Amniotic stem cell (primary cell): Measurements from ENCODE around the gene CXCL5.
"Not testable (repeated sequence)": the region's sequence is repeated elsewhere in the genome, so short reads cannot be mapped to it uniquely, and the experiment has no call there.

Source experiments
- DNase-seq: peaks from one replicate; lab custom pipeline; 2025; lab: John Stamatoyannopoulos, UW

Gene CXCL5

DNA sequence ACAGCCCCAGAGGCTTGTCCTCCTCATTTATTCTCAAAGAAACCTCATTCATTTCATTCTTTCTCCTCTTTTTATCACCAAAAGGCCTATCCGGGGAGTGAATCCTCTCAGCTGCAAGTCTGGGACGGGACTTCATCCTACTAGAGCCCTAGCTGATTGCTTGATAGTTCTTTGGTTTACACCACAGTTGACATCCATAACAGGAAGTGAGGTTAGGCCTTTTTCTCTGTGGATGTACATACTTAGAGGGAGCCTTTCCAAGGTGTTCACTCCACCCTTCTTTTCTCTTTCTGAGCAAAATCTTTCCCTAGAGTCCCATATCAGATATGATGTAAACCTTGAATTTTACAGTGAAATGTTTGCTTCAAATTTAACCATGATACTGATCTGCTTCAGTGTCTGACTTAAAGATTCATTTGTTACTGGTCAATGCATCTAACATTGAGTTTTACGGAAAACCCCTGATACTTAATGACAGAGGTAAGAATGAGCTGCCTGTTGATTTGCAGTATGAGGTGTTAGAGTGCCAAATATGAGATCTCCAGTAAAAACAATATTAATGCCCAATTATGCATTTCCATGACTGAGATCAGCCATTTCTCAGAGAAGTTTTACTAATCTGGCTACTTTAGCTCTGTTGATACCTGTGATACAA is 16.8 kb upstream of the CXCL5 start:
- no peak for DNase-seq

DNA sequence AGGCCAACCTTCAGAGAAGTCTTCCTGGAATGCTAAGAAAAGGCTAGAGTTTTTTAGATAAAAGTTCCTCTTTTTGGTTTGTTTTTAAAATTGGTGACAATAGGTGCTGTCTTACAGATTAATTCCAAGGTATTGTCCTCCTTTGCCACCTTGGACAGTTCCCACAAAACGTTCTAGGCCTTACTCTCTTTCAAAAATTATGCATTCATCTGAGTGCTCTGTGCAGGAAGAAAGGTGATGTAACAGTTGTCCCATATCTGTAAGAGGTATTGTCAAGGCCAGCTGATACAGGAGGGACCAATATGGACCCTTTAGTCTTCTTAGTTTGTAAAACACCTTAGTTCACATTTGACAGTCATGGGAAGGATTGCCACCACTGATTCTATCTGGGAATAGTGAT is 15.9 kb upstream of the CXCL5 start:
- no peak for DNase-seq

DNA sequence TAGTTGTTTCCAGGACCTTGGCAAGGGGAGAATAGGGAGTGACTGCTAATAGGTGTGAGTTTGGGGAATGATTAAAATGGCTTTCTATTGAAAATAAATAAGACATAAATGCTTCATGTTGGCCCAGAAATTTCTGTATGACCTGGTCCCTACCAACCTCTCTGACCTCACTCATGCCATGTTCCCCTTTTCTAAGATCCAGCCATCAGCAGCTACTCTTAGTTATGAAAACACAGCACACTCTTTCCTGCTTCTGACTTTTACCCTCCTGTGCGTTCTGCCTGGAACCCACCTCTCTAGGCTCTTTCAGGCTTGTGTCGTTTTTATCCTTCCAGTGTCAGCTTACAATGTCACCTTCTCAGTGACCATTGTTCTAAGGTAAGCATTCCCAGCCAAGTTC is 14.8 kb upstream of the CXCL5 start:
- no peak for DNase-seq

DNA sequence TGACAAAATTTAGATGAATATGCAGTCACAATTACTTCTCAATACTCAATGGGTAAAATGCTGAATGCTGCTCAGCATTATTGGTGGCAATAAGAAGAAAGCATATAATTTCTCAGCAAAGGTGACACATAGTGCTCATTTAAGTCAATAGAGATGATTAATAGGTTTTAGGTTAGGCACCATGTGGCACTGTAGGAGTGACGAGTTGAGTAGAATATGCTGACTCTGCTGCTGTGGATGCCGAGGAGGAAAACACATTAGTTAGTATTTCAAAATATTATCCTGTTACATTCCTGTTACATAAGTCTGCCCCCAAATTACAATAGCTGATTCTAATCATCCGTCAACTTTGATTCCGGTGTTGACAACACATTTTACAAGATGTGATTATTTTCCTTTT is 13.7 kb upstream of the CXCL5 start:
- no peak for DNase-seq

DNA sequence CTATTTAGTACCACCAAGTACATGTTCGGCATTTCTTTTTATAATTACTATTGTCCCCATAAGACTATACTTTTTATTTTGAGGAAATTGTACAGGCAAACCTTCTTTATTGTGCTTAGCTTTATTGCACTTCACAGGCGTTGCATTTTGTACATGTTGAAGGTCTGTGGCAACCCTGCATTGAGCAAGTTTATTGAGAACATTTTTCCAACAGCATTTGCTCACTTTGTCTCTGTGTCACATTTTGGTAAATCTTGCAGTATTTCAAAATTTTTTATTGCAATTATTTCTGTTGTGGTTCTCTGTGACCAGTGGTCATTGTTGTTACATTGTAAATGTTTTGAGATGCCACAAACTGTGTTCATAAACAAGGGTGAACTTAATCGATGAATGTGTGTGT is 10.8 kb upstream of the CXCL5 start:
- DNase-seq: no peak

DNA sequence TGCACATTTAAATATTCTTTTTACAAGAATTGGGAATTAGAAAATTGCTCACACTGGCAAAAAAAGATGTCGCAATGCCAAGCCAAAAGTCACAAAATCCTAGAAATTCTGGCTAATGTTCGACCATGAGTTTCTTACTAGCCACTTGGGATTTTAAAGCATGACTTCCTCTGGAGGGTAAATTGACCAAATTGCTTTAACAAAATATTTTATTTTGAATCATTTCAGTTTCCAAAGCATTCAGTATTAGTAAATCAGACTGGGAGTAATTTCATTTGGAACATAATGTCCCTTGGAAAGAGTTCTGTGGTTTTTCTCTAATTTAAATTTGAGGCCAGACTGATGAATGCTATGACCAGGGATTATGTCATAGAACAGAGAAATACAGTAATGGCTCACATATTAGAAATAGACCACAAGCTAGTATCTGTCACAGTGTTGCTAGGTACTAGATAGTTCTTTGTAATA is 7.6 kb upstream of the CXCL5 start:
- DNase-seq: no peak

DNA sequence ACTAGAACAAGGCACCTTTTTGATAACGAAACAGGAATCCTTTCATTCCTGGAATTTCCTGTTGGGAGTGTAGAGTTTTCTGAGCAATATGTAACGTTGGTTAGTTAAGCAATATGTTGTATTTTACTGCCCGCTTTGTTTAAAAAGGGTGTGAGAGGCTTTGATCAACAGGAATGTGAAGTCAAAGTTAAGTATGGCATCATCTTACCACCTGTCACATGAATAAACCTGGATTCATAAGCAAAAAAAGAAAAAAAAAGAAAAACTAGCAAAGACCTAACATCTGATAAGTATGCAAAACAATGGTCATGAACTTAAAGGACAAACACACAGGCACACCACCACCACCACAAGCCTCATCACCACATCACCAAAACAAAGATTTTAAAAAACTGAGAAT is 7.1 kb upstream of the CXCL5 start:
- no peak for DNase-seq

DNA sequence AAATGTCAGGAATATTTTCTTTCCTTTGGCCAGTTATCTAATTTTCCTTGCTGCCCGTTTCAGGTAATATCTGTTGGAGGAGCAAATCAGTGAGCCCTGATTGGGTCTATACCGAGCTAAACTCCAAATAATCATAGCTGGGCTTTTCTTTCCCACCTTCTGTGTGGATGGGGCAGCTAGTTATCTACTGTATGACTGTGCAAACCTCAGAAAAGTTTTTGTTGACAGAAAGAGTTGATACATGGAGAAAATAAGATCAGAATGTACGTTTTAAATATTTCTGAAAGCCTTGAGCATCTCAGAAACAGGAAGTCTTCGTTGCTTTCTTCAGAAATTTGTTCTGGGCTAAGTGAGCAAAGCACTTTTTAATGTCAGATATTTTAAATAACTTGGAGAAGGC is 6.2 kb upstream of the CXCL5 start:
- no peak for DNase-seq

DNA sequence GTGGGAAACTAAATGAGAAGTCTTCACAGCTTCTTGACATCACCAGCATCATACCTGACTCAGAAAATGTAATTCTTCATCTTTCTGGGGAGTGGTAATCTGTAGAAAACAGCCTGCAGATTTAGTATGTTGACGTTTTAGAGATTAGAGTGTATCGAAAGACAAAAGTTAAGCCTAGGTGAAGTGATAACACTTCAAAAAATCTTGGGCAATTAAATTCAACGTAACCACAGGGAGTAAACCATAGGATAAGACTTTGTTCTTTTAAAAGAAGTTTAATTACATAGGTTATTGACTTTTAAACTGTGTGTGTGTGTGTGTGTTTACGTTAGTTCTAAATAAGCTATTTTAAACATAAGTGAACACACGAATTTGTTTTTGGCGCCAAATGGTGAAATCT is 1.8 kb upstream of the CXCL5 start:
- no peak for DNase-seq

DNA sequence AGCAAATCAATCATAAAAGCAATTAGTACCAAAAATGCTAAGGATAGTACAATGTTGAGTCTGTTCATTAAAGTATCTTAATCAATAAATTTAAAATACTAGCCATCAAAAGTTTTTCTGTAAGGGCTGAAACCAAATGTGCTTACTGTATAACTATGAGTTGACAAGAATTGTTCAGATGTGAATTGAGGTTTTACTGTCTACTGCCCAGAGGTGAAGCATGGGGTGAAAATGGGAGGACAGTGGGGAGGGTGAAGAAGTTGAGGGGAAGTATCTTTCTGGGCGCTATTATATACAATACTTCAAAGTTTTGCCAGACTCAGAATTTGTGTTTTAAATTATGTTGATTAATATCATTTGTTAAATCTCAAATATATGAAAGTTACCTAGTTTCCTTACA is 6.4 kb downstream of the CXCL5 start:
- DNase-seq: no peak

DNA sequence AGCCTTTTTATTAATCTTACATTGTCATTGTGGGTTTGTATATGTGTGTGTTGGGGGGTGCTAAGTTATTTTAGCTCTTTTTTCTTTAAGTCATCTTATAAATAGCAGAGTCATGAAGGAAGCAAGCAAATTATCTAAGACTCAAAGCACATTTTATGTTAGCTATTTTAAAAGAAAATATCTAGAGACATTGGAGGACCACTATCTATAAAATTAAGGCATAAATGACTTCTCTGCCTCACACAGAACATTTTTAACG is 6.8 kb downstream of the CXCL5 start:
- DNase-seq: no peak

DNA sequence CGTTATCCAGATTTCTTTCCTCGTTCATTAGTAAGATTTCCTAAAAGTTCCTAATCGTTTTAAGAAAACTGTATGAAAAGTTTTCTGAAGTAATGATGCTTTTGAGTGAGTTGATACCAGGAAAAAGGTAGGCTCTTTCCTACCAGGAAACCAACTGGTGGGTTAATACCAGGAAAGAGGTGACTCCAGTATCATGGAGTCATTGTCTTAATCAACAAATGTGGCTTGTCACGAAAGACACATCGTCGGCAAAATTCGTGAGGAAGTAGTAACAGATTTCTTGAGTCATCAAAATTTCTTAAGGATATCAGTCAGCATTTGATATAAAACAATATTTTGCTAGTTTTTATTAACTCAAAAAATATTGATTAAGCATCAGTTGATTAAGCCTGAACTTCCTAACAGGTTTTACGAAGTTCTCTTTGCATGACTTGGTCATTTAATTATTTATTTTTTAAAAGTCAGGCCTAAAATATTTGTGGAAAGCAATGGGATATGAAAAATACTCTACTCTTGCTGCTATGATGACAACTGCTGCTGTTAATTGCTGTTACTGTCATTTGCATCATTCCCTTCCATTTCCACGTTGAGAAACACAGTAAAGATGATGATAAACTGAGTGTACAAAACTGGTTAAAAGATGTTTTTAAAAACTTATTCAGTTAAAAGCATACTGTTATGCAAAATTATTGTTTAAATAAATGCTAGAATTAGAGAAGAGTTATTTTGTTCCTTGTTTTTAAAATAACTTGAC is 7.3 kb downstream of the CXCL5 start:
- no peak for DNase-seq

DNA sequence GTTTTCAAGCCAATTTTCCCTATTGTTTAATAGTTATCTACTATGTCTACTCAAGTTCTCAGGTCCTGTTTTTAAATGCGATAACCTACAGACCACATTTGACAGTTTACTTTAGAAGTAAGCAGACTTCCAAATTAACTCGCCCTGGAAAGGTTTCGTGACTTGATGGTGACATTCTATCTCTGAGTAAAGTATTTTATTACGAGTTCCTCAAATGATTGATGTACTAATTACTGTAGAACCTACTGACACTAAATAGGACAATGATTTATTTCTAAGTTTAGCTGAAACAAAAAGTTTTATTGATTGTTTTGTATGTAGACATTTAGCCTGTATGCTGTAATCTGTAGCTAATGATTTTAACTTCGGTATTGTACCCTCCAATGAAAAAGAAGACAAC is 8.5 kb downstream of the CXCL5 start:
- DNase-seq: no peak

DNA sequence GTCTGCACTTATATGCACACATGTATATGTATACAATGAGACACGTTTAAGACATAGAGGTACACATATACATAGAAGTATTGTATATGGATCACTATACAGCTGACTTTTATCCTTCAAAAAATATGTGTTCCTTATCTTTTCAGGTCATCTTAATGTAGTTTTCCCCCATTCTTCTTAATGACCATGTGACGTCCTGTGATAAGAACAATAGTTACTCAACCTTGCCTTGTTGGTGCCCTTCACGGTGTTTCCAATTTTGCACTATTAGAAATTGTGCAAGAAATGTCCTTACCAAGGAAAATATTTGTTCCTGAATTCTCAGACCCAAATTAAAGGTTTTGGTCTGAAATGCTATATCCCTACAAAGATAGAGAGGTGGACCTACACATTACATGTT is 9.4 kb downstream of the CXCL5 start:
- no peak for DNase-seq

DNA sequence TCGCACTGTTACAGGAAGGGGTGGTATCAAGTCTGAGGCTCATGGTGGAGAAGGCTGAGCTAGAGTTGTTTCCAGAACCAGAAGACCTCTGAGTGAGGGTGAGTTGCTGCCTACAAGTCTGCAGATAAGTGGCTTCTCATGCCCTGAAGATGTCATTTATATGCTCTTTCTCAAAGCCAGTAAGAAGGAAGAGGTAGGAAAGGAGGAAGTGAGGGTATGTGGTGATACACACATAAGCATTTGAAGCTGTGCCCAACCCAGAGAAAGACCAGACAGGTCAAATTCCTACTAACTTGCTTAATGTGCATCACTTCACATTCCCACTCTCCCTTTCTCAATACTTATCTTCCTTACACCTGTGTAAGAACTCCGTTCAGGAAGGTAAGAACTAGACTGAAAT is 10.4 kb downstream of the CXCL5 start, which contains the start of gene PPBP:
Gene PPBP, minus strand, starts transcription at position 130 of the 400 bp plus-strand sequence. Its CDS starts 87 bp downstream, at position 43.
- no peak for DNase-seq

DNA sequence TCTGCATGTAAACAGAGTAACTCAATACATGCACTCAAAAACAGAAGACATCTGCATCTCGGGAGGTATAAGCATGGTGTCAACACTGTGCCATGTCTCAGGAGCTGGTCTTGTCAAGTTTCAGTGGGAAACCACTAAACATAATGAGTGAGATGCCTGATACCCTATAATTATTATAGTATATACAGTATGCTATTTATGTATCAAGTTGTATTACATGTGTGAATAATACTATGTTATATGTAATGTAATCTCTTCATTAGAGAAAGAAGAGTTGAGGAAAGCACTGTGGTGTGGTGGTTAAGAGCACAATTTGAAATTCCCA is 13.0 kb downstream of the CXCL5 start:
- no peak for DNase-seq

DNA sequence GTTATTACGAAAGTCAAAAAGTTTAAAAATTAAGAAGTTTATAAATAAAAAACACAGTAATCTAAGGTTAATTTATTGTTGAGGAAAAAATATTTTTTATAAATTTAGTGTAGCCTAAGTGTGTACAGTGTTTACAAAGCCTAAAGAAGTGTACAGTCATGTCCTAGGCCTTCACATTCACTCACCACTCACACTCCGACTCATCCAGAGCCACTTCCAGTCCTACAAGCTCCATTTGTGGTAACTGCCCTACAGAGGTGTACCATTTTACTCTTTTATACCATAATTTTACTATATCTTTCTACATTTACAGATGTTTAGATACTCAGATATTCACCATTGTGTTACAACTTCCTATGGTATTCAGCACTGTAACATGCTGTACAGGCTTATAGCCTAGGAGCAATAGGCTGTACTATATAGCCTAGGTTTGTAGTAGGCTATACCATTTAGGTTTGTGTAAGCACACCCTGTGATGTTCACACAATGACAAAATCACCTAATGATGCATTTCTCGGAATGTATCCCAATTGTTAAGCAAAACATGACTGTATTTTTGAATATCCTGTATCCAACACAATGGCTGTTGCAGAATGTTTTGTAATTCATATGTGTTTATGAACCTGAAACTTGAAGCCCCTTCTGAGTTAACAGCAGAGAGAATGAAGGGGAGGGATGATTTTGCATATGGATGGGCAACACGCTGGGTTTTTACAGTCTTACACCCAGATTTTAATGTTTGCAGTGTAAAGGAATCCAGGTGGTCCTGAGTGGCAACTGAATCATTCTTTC is 13.5 kb downstream of the CXCL5 start:
- no peak for DNase-seq

DNA sequence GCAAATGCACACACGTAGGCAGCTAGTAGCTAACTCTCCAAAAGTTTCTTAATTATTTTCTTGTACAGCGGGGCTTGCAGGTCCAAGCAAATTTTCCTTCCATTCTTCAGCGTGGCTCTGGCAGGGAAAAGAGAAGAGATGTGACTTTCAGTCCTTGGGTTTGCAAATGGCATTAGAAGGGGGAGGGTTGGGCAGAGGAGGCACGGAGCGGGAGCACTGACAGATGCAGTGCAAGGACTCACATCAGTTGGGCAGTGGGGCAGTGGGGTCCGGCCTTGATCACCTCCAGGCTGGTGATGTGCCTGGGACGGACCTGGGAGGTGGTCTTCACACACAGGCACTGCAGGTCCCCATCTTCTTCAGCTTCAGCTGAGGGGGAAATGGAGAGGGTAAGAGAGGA is 17.3 kb downstream of the CXCL5 start:
- not testable (repeated sequence) for DNase-seq

DNA sequence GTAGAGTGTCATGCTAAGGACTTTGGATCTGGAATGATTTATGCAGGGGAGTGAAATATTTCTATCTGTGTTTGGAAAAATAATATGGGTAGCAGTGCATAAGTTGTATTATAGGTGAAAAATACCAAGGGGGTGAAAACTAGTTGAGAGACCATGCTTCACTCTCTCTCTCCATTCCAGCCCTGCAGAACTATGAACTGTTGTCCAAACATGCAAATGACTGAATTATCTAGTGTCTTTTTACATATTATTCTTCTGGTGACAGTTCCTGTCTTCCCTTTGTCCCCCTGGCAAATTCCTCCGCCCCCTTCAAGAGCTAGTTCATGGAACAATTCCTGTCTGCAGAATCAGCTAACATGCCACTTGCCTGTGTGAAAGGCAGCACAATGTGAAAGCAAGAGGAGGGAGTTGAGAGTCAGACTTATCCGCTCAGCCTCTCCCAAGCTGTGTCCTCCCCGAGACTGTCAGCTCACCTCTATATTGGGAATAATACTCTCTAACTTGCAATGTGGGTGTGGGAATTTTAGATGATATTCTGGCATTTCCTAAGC is 19.0 kb downstream of the CXCL5 start:
- DNase-seq: no peak

DNA sequence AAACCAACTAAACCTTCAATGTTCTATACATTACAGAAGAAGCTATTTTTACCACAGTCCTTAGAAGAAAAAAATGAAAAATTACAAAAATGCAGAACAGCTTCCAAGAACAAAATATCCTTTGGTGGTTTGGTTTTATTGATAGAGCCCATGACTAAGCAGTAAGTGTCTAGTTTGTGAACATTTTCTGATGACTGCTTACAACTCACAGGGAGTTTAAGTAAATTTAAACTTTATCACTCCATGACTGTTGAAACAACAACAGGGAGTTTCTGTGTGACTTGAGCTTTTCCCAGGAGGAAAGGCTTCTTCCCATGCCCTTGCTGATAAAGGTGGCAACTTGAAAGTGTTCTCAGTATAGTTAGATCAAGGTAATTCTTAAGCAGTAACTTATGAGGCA is 19.6 kb downstream of the CXCL5 start:
- peak; percentile 51 for DNase-seq

DNA sequence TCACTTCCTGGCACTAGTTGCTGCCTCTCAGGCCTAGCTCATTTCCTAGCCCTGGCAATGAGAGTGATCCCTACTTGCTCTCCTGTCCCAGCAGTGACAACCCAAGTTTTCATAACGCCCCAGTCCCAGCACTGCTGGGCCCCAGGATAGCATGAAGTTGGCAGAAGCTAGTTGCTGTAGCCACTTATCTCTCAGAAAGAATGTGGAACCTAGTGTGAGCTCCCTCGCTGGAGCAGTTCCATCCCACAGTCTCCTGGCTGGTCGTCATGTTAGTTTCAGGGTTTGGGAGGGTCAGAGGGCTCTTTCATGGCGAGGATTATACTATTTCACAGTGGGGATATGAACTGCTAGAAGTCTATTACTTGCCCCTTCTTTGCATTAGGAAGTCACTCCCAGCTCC is 21.8 kb downstream of the CXCL5 start:
- DNase-seq: no peak

DNA sequence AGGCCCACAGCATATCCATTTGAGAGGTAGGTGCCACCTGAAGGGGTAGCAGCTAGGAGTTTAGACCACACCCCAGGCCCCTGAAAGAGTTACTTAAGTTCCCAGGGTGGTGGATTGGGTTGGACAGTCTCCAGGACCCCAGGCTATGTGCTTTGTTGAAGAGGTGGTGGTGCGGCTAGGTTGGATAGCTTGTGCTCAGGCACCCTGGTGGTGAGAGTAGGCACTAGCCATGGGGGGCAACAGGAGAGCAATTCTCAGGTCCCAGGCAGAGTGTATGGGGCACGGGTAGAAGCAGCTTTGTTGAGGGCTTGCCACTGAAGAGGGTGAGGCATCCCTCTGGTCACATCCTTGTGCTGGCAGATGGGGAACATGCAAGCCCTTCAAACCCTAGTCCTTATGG is 22.3 kb downstream of the CXCL5 start:
- DNase-seq: no peak

DNA sequence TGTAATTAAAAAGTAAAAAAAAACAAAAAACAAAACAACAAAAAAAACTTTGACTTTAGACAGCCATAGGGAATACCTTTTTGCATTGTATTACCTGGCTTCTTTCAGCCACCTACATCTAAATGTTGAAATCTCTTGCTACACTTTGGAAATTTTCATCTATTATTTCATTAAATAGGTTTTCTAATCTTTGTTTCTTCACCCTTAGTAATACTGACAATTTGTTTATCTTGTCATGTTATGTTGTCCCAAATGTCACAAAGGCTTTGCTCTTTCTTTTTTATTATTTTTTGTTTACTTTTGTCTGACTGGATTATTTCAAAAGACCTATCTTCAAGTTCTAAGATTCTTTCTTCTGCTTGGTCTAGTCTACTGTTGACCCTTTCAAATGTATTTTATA is 24.1 kb downstream of the CXCL5 start:
- no peak for DNase-seq
